ENCODE data around the gene PLPPR5. TPM values are rescaled to one million over a fixed set of nuclear protein-coding genes. Genes with fewer than 3 reads are reported as not detected.

The PLPPR5 gene
- total and polyA plus RNA-seq, 2 of the 8 experiments (the other 6 are each of a cell fraction or from before 2014, with no cell fraction given): 1.9 to 5.6 TPM

DNA sequence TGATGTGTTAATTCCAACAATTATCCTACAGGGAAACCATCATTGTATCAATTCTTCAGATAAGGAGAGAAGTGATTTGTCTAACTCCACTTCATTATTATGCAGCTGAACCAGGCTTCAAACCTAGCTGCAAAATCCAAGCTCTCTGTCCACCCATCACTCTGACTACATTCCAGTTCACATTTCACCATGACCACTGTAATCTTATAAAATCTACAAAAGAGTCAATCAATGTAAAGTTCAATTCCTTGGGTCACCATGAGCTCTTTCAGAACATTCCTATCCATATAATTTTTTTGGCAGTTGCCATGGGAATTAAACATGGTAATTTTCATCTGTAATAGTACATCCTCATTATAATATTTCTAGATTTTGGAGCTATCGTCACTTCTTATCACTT lies 100.9 kb downstream of the PLPPR5 start:
- no peak overlapping the region for H4K91ac ChIP-seq (replicated peaks; ENCODE audit: insufficient read length, low read length)
- no peaks in the 10 kb centered on the region for H3K36me3 ChIP-seq (ENCODE audit: control insufficient read depth in 2 of 4, insufficient read depth in 4 of 4, low read length in 3 of 4)
- no peaks in the 10 kb centered on the region for H3K4me1 ChIP-seq (replicated peaks in 1 of 4; ENCODE audit: control insufficient read depth in 3 of 4, insufficient read depth in 4 of 4, low read length in 3 of 4)
- no peak overlapping the region for H3K4ac ChIP-seq (replicated peaks; ENCODE audit: insufficient read length, low read depth, low read length)
- H3K9me3 ChIP-seq (ENCODE audit: insufficient read depth in 2 of 2, low read depth in 1 of 2, low read length in 1 of 2): no peaks in the 10 kb centered on the region
- no peaks in the 10 kb centered on the region for H3K23me2 ChIP-seq (ENCODE audit: low read depth, low read length)
- ChIA-PET POLR2A (ENCODE audit: partially characterized antibody) (no interaction called here), CTCF (ENCODE audit: partially characterized antibody) (interaction anchor here (0.6 to 0.8 kb wide), 3 partner anchors 110 to 400 kb away, joined by 3 read pairs; no protein-coding TSS in a partner anchor)
- H2BK15ac ChIP-seq (ENCODE audit: low read length): no peak overlapping the region
- FAIRE-seq (no peak), DNase-seq (ENCODE audit: low read depth in 1 of 2, low spot score in 2 of 2) (no peak)
- no peak overlapping the region for H3K27ac ChIP-seq (ENCODE audit: low read depth, low read length)
- no peak overlapping the region for H3K18ac ChIP-seq (ENCODE audit: extremely low read depth, low read length)
- H3K23ac ChIP-seq (ENCODE audit: insufficient read length): no peak overlapping the region
- H3K9ac ChIP-seq (replicated peaks in 1 of 4; ENCODE audit: extremely low read depth in 1 of 4, low read depth in 3 of 4, low read length in 3 of 4): no peak overlapping the region
- H2BK20ac ChIP-seq (ENCODE audit: low read length): no peak overlapping the region
- no peaks in the 10 kb centered on the region for H3K79me2 ChIP-seq (ENCODE audit: control insufficient read depth in 1 of 2, insufficient read depth in 2 of 2, low read length in 2 of 2)
- no peaks in the 10 kb centered on the region for H3K79me1 ChIP-seq (ENCODE audit: low read depth, low read length)
- H2AFZ ChIP-seq (ENCODE audit: low read length): no peak overlapping the region
- H4K20me1 ChIP-seq (replicated peaks in 1 of 2; ENCODE audit: control insufficient read depth in 1 of 2, insufficient read depth in 2 of 2, low read length in 2 of 2): no peaks in the 10 kb centered on the region
- no peaks in the 10 kb centered on the region for H3K27me3 ChIP-seq (replicated peaks in 1 of 4; ENCODE audit: control insufficient read depth in 3 of 4, extremely low read depth in 1 of 4, insufficient read depth in 3 of 4, low read length in 3 of 4)
- no peak overlapping the region for H2BK120ac ChIP-seq (replicated peaks; ENCODE audit: low read depth, low read length)
- no peak overlapping the region for H4K8ac ChIP-seq (ENCODE audit: extremely low read depth, insufficient read depth, low read length)
- WGBS, 2 experiments (ENCODE audit: extremely low coverage in 1 of 2, insufficient coverage in 1 of 2, insufficient read length in 1 of 2, insufficient replicate concordance in 2 of 2, low coverage in 1 of 2, low lambda C conversion rate in 2 of 2, missing lambda C conversion rate in 1 of 2): 92% methylated on average over 1 of the region's 1 CpG; no CpG with 5 or more reads in 1 of the 2 experiments
- H4K5ac ChIP-seq (ENCODE audit: insufficient read length, low read depth, low read length): no peak overlapping the region
- H2BK12ac ChIP-seq (ENCODE audit: low read depth, low read length): no peak overlapping the region
- no peak overlapping the region for H3K14ac ChIP-seq (ENCODE audit: insufficient read length)
- H2AK5ac ChIP-seq (ENCODE audit: low read depth, low read length): no peak overlapping the region
- no peak overlapping the region for H2BK5ac ChIP-seq (ENCODE audit: low read depth, low read length)
- no peak overlapping the region for H3K4me2 ChIP-seq (ENCODE audit: insufficient read depth in 1 of 2, low read depth in 2 of 2, low read length in 2 of 2)
- no peak overlapping the region for H3K4me3 ChIP-seq (ENCODE audit: extremely low read depth in 1 of 4, insufficient read depth in 2 of 4, low read depth in 3 of 4, low read length in 4 of 4)
- no peak overlapping the region for H3K56ac ChIP-seq (replicated peaks; ENCODE audit: insufficient read length, low read depth, low read length)
- no peak for TF ChIP-seq SIRT6 (IDR thresholded peaks at IDR 0.05; ENCODE audit: low read length)
- no peak for TF ChIP-seq EP300 (IDR thresholded peaks at IDR 0.05; ENCODE audit: borderline replicate concordance in 1 of 2, low read depth in 2 of 2, low read length in 2 of 2)
- no peak for TF ChIP-seq BCL11A (IDR thresholded peaks at IDR 0.05; ENCODE audit: low read depth in 2 of 2, low read length in 2 of 2)
- TF ChIP-seq, protein P1, sequence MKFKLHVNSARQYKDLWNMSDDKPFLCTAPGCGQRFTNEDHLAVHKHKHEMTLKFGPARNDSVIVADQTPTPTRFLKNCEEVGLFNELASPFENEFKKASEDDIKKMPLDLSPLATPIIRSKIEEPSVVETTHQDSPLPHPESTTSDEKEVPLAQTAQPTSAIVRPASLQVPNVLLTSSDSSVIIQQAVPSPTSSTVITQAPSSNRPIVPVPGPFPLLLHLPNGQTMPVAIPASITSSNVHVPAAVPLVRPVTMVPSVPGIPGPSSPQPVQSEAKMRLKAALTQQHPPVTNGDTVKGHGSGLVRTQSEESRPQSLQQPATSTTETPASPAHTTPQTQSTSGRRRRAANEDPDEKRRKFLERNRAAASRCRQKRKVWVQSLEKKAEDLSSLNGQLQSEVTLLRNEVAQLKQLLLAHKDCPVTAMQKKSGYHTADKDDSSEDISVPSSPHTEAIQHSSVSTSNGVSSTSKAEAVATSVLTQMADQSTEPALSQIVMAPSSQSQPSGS (IDR thresholded peaks at IDR 0.05; ENCODE audit: low read length): no peak
- no peak for TF ChIP-seq KDM1A (IDR thresholded peaks at IDR 0.05; ENCODE audit: borderline replicate concordance, low read length)
- TF ChIP-seq, protein P2, sequence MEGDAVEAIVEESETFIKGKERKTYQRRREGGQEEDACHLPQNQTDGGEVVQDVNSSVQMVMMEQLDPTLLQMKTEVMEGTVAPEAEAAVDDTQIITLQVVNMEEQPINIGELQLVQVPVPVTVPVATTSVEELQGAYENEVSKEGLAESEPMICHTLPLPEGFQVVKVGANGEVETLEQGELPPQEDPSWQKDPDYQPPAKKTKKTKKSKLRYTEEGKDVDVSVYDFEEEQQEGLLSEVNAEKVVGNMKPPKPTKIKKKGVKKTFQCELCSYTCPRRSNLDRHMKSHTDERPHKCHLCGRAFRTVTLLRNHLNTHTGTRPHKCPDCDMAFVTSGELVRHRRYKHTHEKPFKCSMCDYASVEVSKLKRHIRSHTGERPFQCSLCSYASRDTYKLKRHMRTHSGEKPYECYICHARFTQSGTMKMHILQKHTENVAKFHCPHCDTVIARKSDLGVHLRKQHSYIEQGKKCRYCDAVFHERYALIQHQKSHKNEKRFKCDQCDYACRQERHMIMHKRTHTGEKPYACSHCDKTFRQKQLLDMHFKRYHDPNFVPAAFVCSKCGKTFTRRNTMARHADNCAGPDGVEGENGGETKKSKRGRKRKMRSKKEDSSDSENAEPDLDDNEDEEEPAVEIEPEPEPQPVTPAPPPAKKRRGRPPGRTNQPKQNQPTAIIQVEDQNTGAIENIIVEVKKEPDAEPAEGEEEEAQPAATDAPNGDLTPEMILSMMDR (IDR thresholded peaks at IDR 0.05; ENCODE audit: control extremely low read depth in 1 of 3, insufficient read depth in 1 of 3, low read depth in 1 of 3, low read length in 3 of 3): no peak
- TF ChIP-seq POLR2A (IDR thresholded peaks at IDR 0.05; ENCODE audit: control extremely low read depth in 1 of 2, low read depth in 2 of 2, low read length in 2 of 2): no peak
- TF ChIP-seq, protein P3, sequence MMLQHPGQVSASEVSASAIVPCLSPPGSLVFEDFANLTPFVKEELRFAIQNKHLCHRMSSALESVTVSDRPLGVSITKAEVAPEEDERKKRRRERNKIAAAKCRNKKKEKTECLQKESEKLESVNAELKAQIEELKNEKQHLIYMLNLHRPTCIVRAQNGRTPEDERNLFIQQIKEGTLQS (IDR thresholded peaks at IDR 0.05; ENCODE audit: insufficient read depth, low read depth, low read length): no peak
- TF ChIP-seq HDAC6 (IDR thresholded peaks at IDR 0.05; ENCODE audit: low read depth, low read length): no peak
- no peak for TF ChIP-seq KDM5A (IDR thresholded peaks at IDR 0.05; ENCODE audit: low read length)
